H9 (cell line): ENCODE data around the gene LCMT1. TPM values are rescaled to one million over a fixed set of nuclear protein-coding genes. Genes with fewer than 3 reads are reported as not detected.

Experiments used
- DNase-seq: peaks from one replicate; pipeline ENCODE4 v3.0.0-alpha.2; 2017
- H2AFZ ChIP-seq: one replicate; pipeline ENCODE4 v1.6.1; 2013; ENCODE audit warnings: mild to moderate bottlenecking, low read length, control low read depth, moderate library complexity
- H2AK5ac ChIP-seq: 2 replicates; pipeline ENCODE4 v1.6.1; 2013; ENCODE audit warnings: low read length, control low read depth, mixed read lengths; ENCODE audit not compliant: insufficient read length
- H2BK120ac ChIP-seq: one replicate; pipeline ENCODE4 v1.6.1; 2013; ENCODE audit warnings: low read depth, mild to moderate bottlenecking, low read length, control low read depth, inconsistent platforms; ENCODE audit not compliant: poor library complexity, severe bottlenecking
- H2BK12ac ChIP-seq: 2 replicates; pipeline ENCODE4 v1.6.1; 2013; ENCODE audit warnings: low read length, control low read depth, mixed read lengths, low read depth; ENCODE audit not compliant: insufficient read length
- H2BK15ac ChIP-seq: 2 replicates; pipeline ENCODE4 v1.6.1; 2013; ENCODE audit warnings: low read depth, low read length, control low read depth
- H2BK20ac ChIP-seq: one replicate; pipeline ENCODE4 v1.6.1; 2013; ENCODE audit warnings: low read depth, mild to moderate bottlenecking, low read length, control low read depth, inconsistent platforms; ENCODE audit not compliant: poor library complexity, severe bottlenecking
- H2BK5ac ChIP-seq: 2 replicates; pipeline ENCODE4 v1.6.1; 2013; ENCODE audit warnings: low read length, control low read depth, mixed read lengths; ENCODE audit not compliant: insufficient read length
- H3K14ac ChIP-seq: 2 replicates; pipeline ENCODE4 v1.6.1; 2013; ENCODE audit warnings: low read length, control low read depth; ENCODE audit not compliant: insufficient read depth
- H3K18ac ChIP-seq: 2 replicates; pipeline ENCODE4 v1.6.1; 2013; ENCODE audit warnings: low read depth, mild to moderate bottlenecking, mixed read lengths, low read length, control low read depth; ENCODE audit not compliant: insufficient read length
- H3K23ac ChIP-seq: 2 replicates; pipeline ENCODE4 v1.6.1; 2013; ENCODE audit warnings: low read length, control low read depth, mixed read lengths, low read depth; ENCODE audit not compliant: insufficient read length
- H3K23me2 ChIP-seq: 2 replicates; pipeline ENCODE4 v1.6.1; 2013; ENCODE audit warnings: low read depth, mild to moderate bottlenecking, mixed read lengths, low read length, control low read depth; ENCODE audit not compliant: insufficient read length, poor library complexity, severe bottlenecking
- H3K27ac ChIP-seq: 2 replicates; pipeline ENCODE4 v1.5.1; 2013; ENCODE audit warnings: low read length, control low read depth, mixed read lengths, low read depth; ENCODE audit not compliant: insufficient read length
- H3K27me3 ChIP-seq: 2 replicates; pipeline ENCODE4 v1.6.1; 2013; ENCODE audit warnings: low read length, control low read depth, inconsistent platforms; ENCODE audit not compliant: insufficient read depth
- H3K4ac ChIP-seq: 2 replicates; pipeline ENCODE4 v1.6.1; 2013; ENCODE audit warnings: low read depth, mild to moderate bottlenecking, control low read depth, inconsistent platforms, low read length, moderate library complexity
- H3K4me1 ChIP-seq: 2 replicates; pipeline ENCODE4 v1.6.1; 2013; ENCODE audit warnings: low read length, control low read depth, inconsistent platforms; ENCODE audit not compliant: insufficient read depth
- H3K4me2 ChIP-seq: 2 replicates; pipeline ENCODE4 v1.6.1; 2013; ENCODE audit warnings: low read length, control low read depth, mixed read lengths; ENCODE audit not compliant: insufficient read length, insufficient read depth
- H3K56ac ChIP-seq: 2 replicates; pipeline ENCODE4 v1.6.1; 2013; ENCODE audit warnings: low read depth, mild to moderate bottlenecking, mixed read lengths, low read length, control low read depth; ENCODE audit not compliant: insufficient read length
- H3K79me1 ChIP-seq: 2 replicates; pipeline ENCODE4 v1.6.1; 2013; ENCODE audit warnings: low read depth, mild to moderate bottlenecking, moderate library complexity, low read length, control low read depth, inconsistent platforms; ENCODE audit not compliant: insufficient read depth, poor library complexity, severe bottlenecking
- H3K79me2 ChIP-seq: 2 replicates; pipeline ENCODE4 v1.6.1; 2013; ENCODE audit warnings: low read length, control low read depth, inconsistent platforms; ENCODE audit not compliant: insufficient read depth
- H3K9ac ChIP-seq: 2 replicates; pipeline ENCODE4 v1.6.1; 2013; ENCODE audit warnings: low read length, control low read depth, mixed read lengths; ENCODE audit not compliant: insufficient read length; ENCODE audit errors: extremely low read depth
- H3K9me3 ChIP-seq: one replicate; pipeline ENCODE4 v1.6.1; 2013; ENCODE audit warnings: low read depth, low read length, inconsistent platforms; ENCODE audit not compliant: control insufficient read depth
- H3T11ph ChIP-seq: one replicate; pipeline ENCODE4 v1.6.1; 2013; ENCODE audit warnings: mild to moderate bottlenecking, low read length, control low read depth, inconsistent platforms
- H4K20me1 ChIP-seq: one replicate; pipeline ENCODE4 v1.6.1; 2013; ENCODE audit not compliant: control insufficient read depth, insufficient read length, insufficient read depth
- H4K5ac ChIP-seq: 2 replicates; pipeline ENCODE4 v1.6.1; 2013; ENCODE audit warnings: low read depth, mild to moderate bottlenecking, mixed read lengths, low read length, control low read depth; ENCODE audit not compliant: insufficient read length
- H4K8ac ChIP-seq: replicated peaks from 2 replicates; pipeline ENCODE4 v1.6.1; 2013; ENCODE audit warnings: low read length, control low read depth, mixed read lengths, low read depth; ENCODE audit not compliant: insufficient read length
- H4K91ac ChIP-seq: 2 replicates; pipeline ENCODE4 v1.6.1; 2013; ENCODE audit warnings: low read depth, mild to moderate bottlenecking, moderate library complexity, mixed read lengths, low read length, control low read depth; ENCODE audit not compliant: insufficient read length
- H3K27ac Mint-ChIP-seq, 3 experiments: 2 replicates in 2 of 3; 3 replicates in 1 of 3; pipeline ENCODE4 v1.8.0; 2020 to 2021; ENCODE audit warnings: mixed read lengths in 3 of 3, mild to moderate bottlenecking in 1 of 3, moderate library complexity in 1 of 3
- H3K27me3 Mint-ChIP-seq: 2 replicates; pipeline ENCODE4 v1.8.0; 2021; ENCODE audit warnings: low read depth, mild to moderate bottlenecking, moderate library complexity, mixed read lengths
- H3K36me3 Mint-ChIP-seq, 3 experiments: 2 replicates in 2 of 3; 3 replicates in 1 of 3; pipeline ENCODE4 v1.8.0; 2020 to 2021; ENCODE audit warnings: low read depth in 3 of 3, mixed read lengths in 3 of 3; ENCODE audit not compliant: insufficient read depth in 1 of 3
- H3K4me1 Mint-ChIP-seq, 2 experiments: 2 replicates each; pipeline ENCODE4 v1.8.0; 2020; ENCODE audit warnings: mixed read lengths in 2 of 2
- H3K4me3 Mint-ChIP-seq, 2 experiments: 2 replicates in 1 of 2; 3 replicates in 1 of 2; pipeline ENCODE4 v1.8.0; 2020 to 2021; ENCODE audit warnings: mild to moderate bottlenecking in 2 of 2, mixed read lengths in 2 of 2, moderate library complexity in 1 of 2
- H3K9me3 Mint-ChIP-seq, 2 experiments: 2 replicates in 1 of 2; 3 replicates in 1 of 2; pipeline ENCODE4 v1.8.0; 2020; ENCODE audit warnings: mild to moderate bottlenecking in 2 of 2, mixed read lengths in 2 of 2, moderate library complexity in 1 of 2
- CTCF ChIP-seq: fragments of 200-600 bp; sonication (generic); conservative IDR thresholded peaks from 3 replicates; pipeline ENCODE4 v1.8.0; 2021; ENCODE audit warnings: antibody characterized with exemption, mild to moderate bottlenecking
- WGBS: extraction: QIAGEN DNeasy Blood & Tissue Kit; methylation state at CpG from one replicate; pipeline ENCODE4 v1.1.7; 2013; ENCODE audit warnings: missing lambda C conversion rate, low lambda C conversion rate, mixed read lengths; ENCODE audit not compliant: insufficient read length; ENCODE audit errors: extremely low coverage; 5-methylcytosine and 5-hydroxymethylcytosine counted together
- total RNA-seq: library from RNA; stranded (reverse); gene quantifications from 2 replicates; pipeline ENCODE4 v1.2.1, GENCODE V29; 2021

Gene LCMT1
- total RNA-seq, 1 experiment from 2014 or later = 81.2 TPM

DNA sequence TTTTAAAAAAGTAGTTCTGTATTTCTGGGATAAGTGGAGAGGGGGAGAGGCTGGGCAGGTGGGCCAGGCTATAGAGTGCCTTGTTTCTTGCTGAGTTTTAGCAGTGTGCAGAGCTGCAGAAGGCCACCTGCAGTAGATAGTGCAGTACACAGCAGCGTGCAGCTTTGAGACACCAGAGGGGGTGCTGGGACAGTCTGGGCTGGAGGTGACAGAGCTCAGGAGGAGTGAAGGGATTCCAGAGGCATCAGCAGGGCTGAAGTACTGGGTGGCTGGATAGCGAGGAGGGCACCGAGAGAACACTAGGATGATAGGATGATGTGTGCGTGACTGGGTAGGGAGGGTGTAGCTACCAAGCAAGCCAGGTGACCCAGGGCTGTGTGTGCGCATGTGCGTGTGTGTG is 26.6 kb downstream of the LCMT1 start:
- Mint-ChIP-seq H3K27me3 (no peaks in the 10 kb centered on the region), H3K9me3 (no peaks in the 10 kb centered on the region), H3K4me3 (no peak overlapping the region), H3K36me3 (peaks cover 18 to 75% (median 48%) of the 10 kb centered on the region in 3 experiments; a peak in 6 of 7 replicates), H3K4me1 (no peaks in the 10 kb centered on the region), H3K27ac (no peak overlapping the region)
- Histone ChIP-seq H3K4me1 (no peaks in the 10 kb centered on the region), H3K9ac (no peak overlapping the region), H2BK12ac (no peak overlapping the region), H2BK15ac (no peak overlapping the region), H3K27me3 (no peaks in the 10 kb centered on the region), H3K9me3 (no peaks in the 10 kb centered on the region), H2BK5ac (no peak overlapping the region), H2BK120ac (no peak overlapping the region), H3K79me2 (no peaks in the 10 kb centered on the region), H3T11ph (no peak overlapping the region), H2AK5ac (no peak overlapping the region), H3K4me2 (no peak overlapping the region), H3K14ac (no peak overlapping the region), H4K20me1 (no peaks in the 10 kb centered on the region), H3K27ac (no peak overlapping the region), H2BK20ac (no peak overlapping the region), H4K91ac (no peak overlapping the region), H3K79me1 (no peaks in the 10 kb centered on the region), H3K23me2 (no peaks in the 10 kb centered on the region), H4K5ac (no peak overlapping the region), H3K18ac (no peak overlapping the region), H3K4ac (no peak overlapping the region), H3K23ac (no peak overlapping the region), H3K56ac (no peak overlapping the region), H4K8ac (no peak overlapping the region), H2AFZ (no peak overlapping the region)
- DNase-seq = no peak
- no peak for TF ChIP-seq CTCF
- no CpG with 5 or more reads among the region's 6 CpGs for WGBS
